ENCODE results near the gene MCF2L. TPM values are rescaled to one million over a fixed set of nuclear protein-coding genes. Genes with fewer than 3 reads are reported as not detected.

Gene MCF2L
- total and polyA plus RNA-seq, 2 experiments from 2014 or later = 4.8 to 25.6 TPM

- Histone ChIP-seq H3K79me2 (replicated peaks; ENCODE audit: insufficient read depth) (no peaks in the 10 kb centered on the region), H3K27ac (ENCODE audit: low read depth) (no peak overlapping the region), H3K27me3 (ENCODE audit: insufficient read depth) (no peaks in the 10 kb centered on the region), H4K20me1 (replicated peaks; ENCODE audit: insufficient read depth) (no peaks in the 10 kb centered on the region), H3K36me3 (ENCODE audit: insufficient read depth) (no peaks in the 10 kb centered on the region), H3K9me2 (ENCODE audit: insufficient read depth) (no peaks in the 10 kb centered on the region), H3K4me3 (no peak overlapping the region), H2AFZ (no peak overlapping the region), H3K4me1 (ENCODE audit: insufficient read depth) (peaks cover 8% of the 10 kb centered on the region; the same call in 1 of the 2 replicates), H3K4me2 (no peak overlapping the region), H3F3A (replicated peaks; ENCODE audit: low read depth) (0 out of 2 replicates have a peak, but pooled peaks cover 4% of the 10 kb centered on the region)
- Mint-ChIP-seq H3K9me3 (no peaks in the 10 kb centered on the region), H3K4me1 (peaks cover 14% of the 10 kb centered on the region), H3K36me3 (ENCODE audit: low read depth) (no peaks in the 10 kb centered on the region), H3K27ac (no peak overlapping the region; the same call in 1 of the 2 replicates), H3K4me3 (no peak overlapping the region), H3K27me3 (ENCODE audit: insufficient read depth, low read depth, poor library complexity) (peaks cover 2% of the 10 kb centered on the region)
- DNase-seq (ENCODE audit: low spot score) (no peak), ATAC-seq (no peak)
- TF ChIP-seq CREB1 (CRISPR knock-in tag; IDR thresholded peaks at IDR 0.05; ENCODE audit: low read depth) (no peak), POLR2AphosphoS5 (IDR thresholded peaks at IDR 0.05; ENCODE audit: low read depth) (no peak), EZH2 (IDR thresholded peaks at IDR 0.05; ENCODE audit: low read depth, unreplicated experiment) (no peak), ZNF462 (CRISPR knock-in tag; IDR thresholded peaks at IDR 0.05) (no peak), STAT1 (IDR thresholded peaks at IDR 0.05; ENCODE audit: unreplicated experiment) (no peak), REST (IDR thresholded peaks at IDR 0.05; ENCODE audit: unreplicated experiment) (no peak), CTCF (conservative IDR thresholded peaks at IDR 0.05; ENCODE audit: low read depth in 2 of 2) (no peak), JUNB (IDR thresholded peaks at IDR 0.05; ENCODE audit: unreplicated experiment) (no peak), NANOG (IDR thresholded peaks at IDR 0.05; ENCODE audit: borderline replicate concordance) (no peak), ZNF331 (CRISPR knock-in tag; IDR thresholded peaks at IDR 0.05; ENCODE audit: low read depth) (no peak)
Observed at GRCh38 chr13:113018676-113019465, 49.9 kb downstream of the MCF2L start.
